Renal cortical epithelial cell (primary cell): ENCODE measurements around the gene LYPD8. TPM values are rescaled to one million over a fixed set of nuclear protein-coding genes. Genes with fewer than 3 reads are reported as not detected.

Experiments used
- DNase-seq: peaks from one replicate; pipeline ENCODE4 v3.0.0-alpha.2; 2011; ENCODE audit warnings: low read depth
- total RNA-seq: library from RNA; depleted of rRNA; stranded (reverse); fragments of >200 nt; gene quantifications from 2 replicates; pipeline ENCODE4 v1.2.3, GENCODE V29; 2014

LYPD8 gene
- total RNA-seq, 1 donor from 2014 or later = 4.3 TPM

GRCh38 chr1:248757784-248758195 is 2.2 kb upstream of the LYPD8 start:
- DNase-seq = peak; percentile 84

- no peak for DNase-seq
These were observed 1.1 kb upstream of the LYPD8 start for GRCh38 chr1:248756636-248757035.

- DNase-seq = no peak
These were observed 592 bp upstream of the LYPD8 start for GRCh38 chr1:248756151-248756550.

DNA sequence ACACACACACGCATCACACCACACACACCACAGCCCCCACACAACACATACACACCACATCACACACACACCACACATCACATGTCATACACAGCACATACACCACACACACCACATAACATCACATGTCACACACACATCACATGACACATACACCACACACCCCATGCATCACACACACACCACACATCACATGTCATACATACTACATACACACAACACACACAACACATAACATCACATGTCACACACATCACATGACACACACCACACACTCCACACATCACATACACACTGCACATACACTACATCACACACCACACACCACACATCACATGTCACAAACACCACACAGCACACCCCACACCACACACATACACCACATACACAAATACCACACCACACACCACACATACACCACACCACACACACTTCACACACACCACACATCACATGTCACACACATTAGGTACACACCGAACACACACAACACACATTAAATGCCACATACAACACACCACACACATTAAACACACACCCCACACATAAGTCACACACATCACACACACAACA is 1.8 kb downstream of the LYPD8 start:
- DNase-seq = no peak

GRCh38 chr1:248753029-248753594 is 2.4 kb downstream of the LYPD8 start:
- no peak for DNase-seq

- no peak for DNase-seq
These were observed 3.2 kb downstream of the LYPD8 start for GRCh38 chr1:248752161-248753028.

GRCh38 chr1:248751635-248752034 is 3.9 kb downstream of the LYPD8 start:
- no peak for DNase-seq

GRCh38 chr1:248751142-248751541 is 4.4 kb downstream of the LYPD8 start:
- no peak for DNase-seq

- no peak for DNase-seq
These were observed 5.1 kb downstream of the LYPD8 start for GRCh38 chr1:248750496-248750895.

DNA sequence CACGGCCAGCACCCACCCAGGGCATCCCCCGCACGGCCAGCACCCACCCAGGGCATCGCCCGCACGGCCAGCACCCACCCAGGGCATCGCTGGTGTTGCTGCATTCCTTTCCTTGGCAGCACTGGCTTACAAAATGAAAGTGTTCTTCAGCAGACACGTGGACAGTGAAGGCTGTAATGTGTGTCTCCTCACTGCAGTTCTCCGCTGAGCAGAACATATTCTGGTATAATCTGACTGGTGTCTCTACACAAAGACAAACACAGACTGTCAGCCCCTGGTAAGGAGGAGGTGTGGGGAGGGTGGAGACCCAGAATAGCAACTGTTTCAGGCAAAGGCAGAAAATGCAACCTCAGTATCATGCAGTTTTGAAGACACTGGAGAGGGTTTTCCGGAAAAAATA is 7.3 kb downstream of the LYPD8 start:
- DNase-seq = no peak

GRCh38 chr1:248740876-248741275 is 14.7 kb downstream of the LYPD8 start:
- no peak for DNase-seq

DNA sequence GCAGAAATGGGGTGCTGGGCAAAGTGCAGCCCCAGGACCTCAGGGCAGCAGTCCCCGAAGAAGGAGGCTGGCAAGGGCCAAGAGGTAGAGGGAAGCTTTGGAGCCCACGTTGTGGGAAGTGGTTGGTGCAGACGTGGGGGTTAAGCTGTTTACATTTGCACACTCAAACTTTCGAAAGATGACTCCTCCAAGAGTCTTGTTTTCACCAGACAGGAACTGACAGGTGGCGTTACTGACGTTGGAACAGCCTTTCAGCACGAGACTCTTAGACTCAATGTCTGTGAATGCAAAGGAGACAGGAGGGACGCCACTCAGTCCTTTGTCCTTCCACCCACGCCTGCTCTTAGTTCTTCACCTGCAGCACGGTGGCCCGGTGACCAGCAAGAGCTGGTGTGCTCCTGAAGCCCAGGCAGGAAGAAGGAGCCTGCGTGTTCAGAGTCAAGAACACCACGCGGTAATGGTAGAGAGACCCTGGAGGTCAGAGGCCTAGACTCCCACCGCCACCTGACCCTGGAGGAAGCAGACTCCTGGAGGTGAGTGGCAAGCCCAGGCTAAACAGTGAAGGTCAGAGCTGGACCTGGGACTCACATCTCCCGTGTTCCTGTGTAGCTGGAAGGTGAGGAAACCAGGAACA is 15.9 kb downstream of the LYPD8 start:
- DNase-seq = no peak

GRCh38 chr1:248737457-248737856 is 18.1 kb downstream of the LYPD8 start:
- no peak for DNase-seq

- no peak for DNase-seq
These were observed 18.6 kb downstream of the LYPD8 start for GRCh38 chr1:248736977-248737376.

DNA sequence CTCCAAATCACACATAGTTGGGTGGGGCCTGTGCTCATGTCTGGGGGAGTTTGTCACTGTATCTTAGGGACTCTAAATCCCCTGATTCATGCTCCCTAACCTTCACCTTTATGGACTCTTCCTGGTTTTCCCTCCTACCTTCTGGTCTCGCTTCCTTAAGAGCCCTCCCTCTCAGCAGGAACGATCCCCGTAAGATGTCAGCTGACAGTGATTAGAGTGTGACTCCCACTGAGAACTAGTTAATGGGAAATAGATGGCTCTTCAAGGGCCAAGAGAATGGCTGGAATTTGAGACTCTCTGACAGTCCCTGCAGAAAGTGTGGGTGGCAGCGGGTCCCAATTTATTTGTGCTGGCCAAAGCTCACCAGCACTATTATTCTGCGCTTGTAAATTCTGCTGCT is 22.0 kb downstream of the LYPD8 start:
- DNase-seq = peak; percentile 13

GRCh38 chr1:248730507-248731335 is 24.8 kb downstream of the LYPD8 start:
- DNase-seq = peak; percentile 75

DNA sequence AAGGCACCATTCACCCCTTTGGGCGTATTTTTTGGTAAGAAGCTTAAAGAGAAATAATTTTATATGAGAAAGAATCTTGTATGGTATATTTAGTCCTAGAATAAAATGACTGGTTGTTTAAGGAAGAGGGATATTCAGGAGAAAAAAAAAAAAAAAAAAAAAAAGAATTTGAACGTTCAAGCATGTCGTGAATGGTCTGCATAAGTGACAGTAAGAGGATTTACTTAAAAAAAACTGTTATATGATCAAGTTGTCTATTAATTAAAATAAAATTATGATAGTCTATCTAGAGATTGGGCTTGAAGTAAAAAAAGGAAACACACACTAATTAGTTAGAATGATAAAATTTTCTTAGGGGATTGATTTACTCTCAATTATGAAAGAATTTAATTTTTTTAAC is 41.3 kb downstream of the LYPD8 start:
- no peak for DNase-seq

- DNase-seq = no peak
These were observed 45.2 kb downstream of the LYPD8 start for GRCh38 chr1:248710305-248710900.

GRCh38 chr1:248704606-248705005 is 51.0 kb downstream of the LYPD8 start:
- no peak for DNase-seq

DNA sequence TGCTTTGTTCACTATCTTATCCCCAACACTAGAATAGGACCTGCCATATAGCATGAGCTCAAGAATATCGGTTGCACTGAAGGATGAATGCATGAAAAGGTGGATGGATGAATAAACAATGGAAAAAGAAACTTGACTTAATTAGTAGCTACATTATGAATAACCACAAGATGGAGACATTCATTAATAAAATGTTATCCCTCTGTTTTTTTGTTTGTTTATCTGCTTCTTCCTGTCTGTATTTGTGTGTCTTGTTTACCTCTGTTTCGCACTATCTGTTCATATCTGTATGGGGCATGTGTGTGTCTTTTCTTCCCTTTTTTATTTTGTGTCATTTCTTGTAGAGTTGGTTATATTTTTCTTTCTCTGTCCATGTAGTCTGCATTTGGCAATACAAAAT is 51.9 kb downstream of the LYPD8 start:
- DNase-seq = peak; percentile 5

GRCh38 chr1:248702714-248703113 is 52.8 kb downstream of the LYPD8 start, which contains the start of gene OR14I1:
TSS of gene OR14I1 (minus strand) at chr1:248702766.
- no peak for DNase-seq
